Measurements from ENCODE around the gene CTNNB1.

The CTNNB1 gene

DNA sequence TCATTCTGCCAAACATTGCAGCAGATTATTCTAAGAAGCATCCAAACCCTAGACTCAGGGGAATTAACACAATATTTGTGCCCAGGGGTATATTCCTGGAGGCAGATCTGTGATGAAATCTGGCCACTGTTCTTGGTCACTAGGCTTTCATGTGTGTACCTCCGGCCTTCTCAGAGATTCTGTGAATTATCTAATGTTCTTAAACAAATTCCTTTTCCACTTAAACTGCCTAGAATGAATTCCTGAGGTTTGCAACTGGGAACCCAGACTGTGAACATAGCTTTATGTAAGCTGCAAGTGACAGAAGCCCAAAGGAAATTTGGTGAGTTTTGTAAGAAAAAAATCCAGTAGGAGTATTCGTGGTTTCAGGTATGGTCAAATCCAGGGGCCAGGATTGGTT lies 20.7 kb upstream of the CTNNB1 start:
- Histone ChIP-seq H3K9me3 (replicated peaks; ENCODE audit: insufficient read depth, low read length) (no peaks in the 10 kb centered on the region), H3K4me3 (ENCODE audit: low read length) (no peak overlapping the region), H2AFZ (ENCODE audit: low read length) (no peak overlapping the region), H3K36me3 (replicated peaks; ENCODE audit: insufficient read depth, low read length) (no peaks in the 10 kb centered on the region), H4K20me1 (ENCODE audit: insufficient read depth, low read length) (no peaks in the 10 kb centered on the region), H3K27ac (ENCODE audit: low read length) (no peak overlapping the region), H3K9me2 (replicated peaks; ENCODE audit: insufficient read depth, low read length) (no peaks in the 10 kb centered on the region), H3K27me3 (replicated peaks; ENCODE audit: insufficient read depth, low read length) (no peaks in the 10 kb centered on the region), H3F3A (ENCODE audit: insufficient read depth, low read length) (no peaks in the 10 kb centered on the region), H3K9ac (ENCODE audit: low read length) (no peak overlapping the region), H3K4me1 (ENCODE audit: low read length) (no peaks in the 10 kb centered on the region), H3K4me2 (ENCODE audit: low read depth, low read length) (no peak overlapping the region), H3K79me2 (ENCODE audit: low read length) (no peaks in the 10 kb centered on the region)
- TF ChIP-seq CTCF (IDR thresholded peaks at IDR 0.05; ENCODE audit: low read length) (no peak), EZH2phosphoT487 (IDR thresholded peaks at IDR 0.05; ENCODE audit: low read length) (no peak), EZH2 (optimal IDR thresholded peaks at IDR 0.05; ENCODE audit: low read depth, low read length) (no peak)
- DNase-seq: no peak

GRCh38 chr3:41180396-41180795 lies 18.9 kb upstream of the CTNNB1 start:
- no peaks in the 10 kb centered on the region for H3K9me3 ChIP-seq (replicated peaks; ENCODE audit: insufficient read depth, low read length)
- no peaks in the 10 kb centered on the region for H3K36me3 ChIP-seq (replicated peaks; ENCODE audit: insufficient read depth, low read length)
- no peak overlapping the region for H3K4me3 ChIP-seq (ENCODE audit: low read length)
- no peak overlapping the region for H3K9ac ChIP-seq (ENCODE audit: low read length)
- DNase-seq: no peak
- H3K4me1 ChIP-seq (ENCODE audit: low read length): no peaks in the 10 kb centered on the region
- H4K20me1 ChIP-seq (ENCODE audit: insufficient read depth, low read length): no peaks in the 10 kb centered on the region
- no peaks in the 10 kb centered on the region for H3K79me2 ChIP-seq (ENCODE audit: low read length)
- H3K4me2 ChIP-seq (ENCODE audit: low read depth, low read length): no peak overlapping the region
- H3K27me3 ChIP-seq (replicated peaks; ENCODE audit: insufficient read depth, low read length): no peaks in the 10 kb centered on the region
- no peak for TF ChIP-seq CTCF (IDR thresholded peaks at IDR 0.05; ENCODE audit: low read length)
- no peak for TF ChIP-seq EZH2phosphoT487 (IDR thresholded peaks at IDR 0.05; ENCODE audit: low read length)
- no peaks in the 10 kb centered on the region for H3K9me2 ChIP-seq (replicated peaks; ENCODE audit: insufficient read depth, low read length)
- no peaks in the 10 kb centered on the region for H3F3A ChIP-seq (ENCODE audit: insufficient read depth, low read length)
- H3K27ac ChIP-seq (ENCODE audit: low read length): no peak overlapping the region
- no peak overlapping the region for H2AFZ ChIP-seq (ENCODE audit: low read length)

GRCh38 chr3:41182504-41183059 lies 16.7 kb upstream of the CTNNB1 start:
- H3K36me3 ChIP-seq (replicated peaks; ENCODE audit: insufficient read depth, low read length): no peaks in the 10 kb centered on the region

More at GRCh38 chr3:41182504-41183059, 16.7 kb upstream of the CTNNB1 start:
- Histone ChIP-seq H3K4me3 (ENCODE audit: low read length) (no peak overlapping the region), H3F3A (ENCODE audit: insufficient read depth, low read length) (no peaks in the 10 kb centered on the region), H3K79me2 (ENCODE audit: low read length) (no peaks in the 10 kb centered on the region), H3K4me1 (ENCODE audit: low read length) (no peaks in the 10 kb centered on the region), H2AFZ (ENCODE audit: low read length) (no peak overlapping the region), H3K27ac (ENCODE audit: low read length) (no peak overlapping the region), H3K4me2 (ENCODE audit: low read depth, low read length) (no peak overlapping the region), H3K9me3 (replicated peaks; ENCODE audit: insufficient read depth, low read length) (no peaks in the 10 kb centered on the region), H3K9ac (ENCODE audit: low read length) (no peak overlapping the region), H4K20me1 (ENCODE audit: insufficient read depth, low read length) (no peaks in the 10 kb centered on the region), H3K9me2 (replicated peaks; ENCODE audit: insufficient read depth, low read length) (no peaks in the 10 kb centered on the region), H3K27me3 (replicated peaks; ENCODE audit: insufficient read depth, low read length) (no peaks in the 10 kb centered on the region)
- TF ChIP-seq EZH2phosphoT487 (IDR thresholded peaks at IDR 0.05; ENCODE audit: low read length) (no peak), CTCF (IDR thresholded peaks at IDR 0.05; ENCODE audit: low read length) (no peak), EZH2 (optimal IDR thresholded peaks at IDR 0.05; ENCODE audit: low read depth, low read length) (no peak)
- no peak for DNase-seq

Measured in MM.1S (cell line).